HS-5 (cell line): ENCODE results near the gene ACSM2B.
"Not testable (repeated sequence)": the region's sequence is repeated elsewhere in the genome, so short reads cannot be mapped to it uniquely, and the experiment has no call there.

Experiments used
- DNase-seq: peaks from one replicate; pipeline ENCODE4 v3.0.0-alpha.2; 2012; ENCODE audit warnings: low read depth

Gene ACSM2B

DNA sequence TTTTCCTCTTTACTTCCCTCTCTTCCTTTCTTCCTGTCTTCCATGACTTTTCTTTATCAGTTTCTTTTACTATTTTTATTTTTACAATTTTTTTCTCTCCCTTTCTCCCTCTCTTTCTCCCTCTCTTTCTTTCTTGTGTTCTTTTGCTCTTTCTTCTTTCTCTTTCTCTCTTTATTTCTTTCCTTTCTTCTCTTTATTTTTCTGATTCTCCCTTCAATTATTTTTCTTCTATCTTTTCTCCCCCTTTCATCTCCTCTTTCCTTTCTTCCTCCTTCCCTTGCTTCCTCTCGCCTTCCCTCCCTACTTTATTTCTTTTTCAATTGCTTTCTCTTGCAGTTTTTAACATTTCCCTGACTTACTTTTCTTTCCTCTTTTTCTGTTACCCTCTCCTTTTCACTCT is 39.5 kb downstream of the ACSM2B start:
- not testable (repeated sequence) for DNase-seq

DNA sequence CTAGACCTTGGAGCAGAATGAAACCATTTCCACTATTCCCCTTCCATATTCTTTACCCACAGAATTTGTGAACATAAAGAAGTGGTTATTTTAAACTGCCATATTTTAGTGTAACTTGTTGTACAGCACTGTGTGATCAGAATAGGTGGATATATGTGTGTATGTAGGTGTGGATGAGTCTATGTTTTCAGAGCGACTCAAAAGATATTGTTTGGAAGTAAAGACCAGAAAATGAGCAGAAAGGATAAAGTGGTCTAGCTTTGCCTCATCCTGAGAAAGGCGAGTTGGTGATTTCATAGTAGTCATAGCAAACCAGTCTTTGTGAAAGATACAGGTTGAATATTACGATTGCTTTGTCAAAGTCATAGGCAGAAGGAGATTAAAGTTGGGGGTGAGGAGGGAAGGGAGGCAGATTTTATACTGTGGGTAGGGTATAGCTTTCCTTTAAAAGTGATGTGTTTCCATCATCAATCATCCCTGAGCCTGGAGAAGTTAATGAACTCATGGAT is 43.8 kb downstream of the ACSM2B start:
- not testable (repeated sequence) for DNase-seq

DNA sequence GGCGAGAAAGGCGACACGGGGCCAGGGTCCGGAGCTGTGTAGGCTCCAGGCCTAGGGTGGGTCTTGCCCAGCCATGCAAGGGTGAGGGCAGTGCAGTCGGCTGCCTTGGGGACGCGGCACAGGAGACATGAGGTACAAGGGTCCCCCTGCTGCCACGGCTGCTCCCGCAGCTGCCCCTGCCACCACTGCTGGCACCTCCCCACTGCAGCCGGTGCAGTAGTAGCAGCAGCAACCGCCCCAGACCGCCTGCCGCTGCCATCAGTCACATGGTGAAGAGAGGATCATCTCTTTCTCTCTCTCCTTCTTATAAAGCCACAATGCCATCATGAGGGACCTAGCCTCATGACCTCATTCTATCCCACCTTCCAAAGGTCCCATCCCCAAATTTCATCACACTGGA is 44.4 kb downstream of the ACSM2B start:
- DNase-seq: not testable (repeated sequence)

DNA sequence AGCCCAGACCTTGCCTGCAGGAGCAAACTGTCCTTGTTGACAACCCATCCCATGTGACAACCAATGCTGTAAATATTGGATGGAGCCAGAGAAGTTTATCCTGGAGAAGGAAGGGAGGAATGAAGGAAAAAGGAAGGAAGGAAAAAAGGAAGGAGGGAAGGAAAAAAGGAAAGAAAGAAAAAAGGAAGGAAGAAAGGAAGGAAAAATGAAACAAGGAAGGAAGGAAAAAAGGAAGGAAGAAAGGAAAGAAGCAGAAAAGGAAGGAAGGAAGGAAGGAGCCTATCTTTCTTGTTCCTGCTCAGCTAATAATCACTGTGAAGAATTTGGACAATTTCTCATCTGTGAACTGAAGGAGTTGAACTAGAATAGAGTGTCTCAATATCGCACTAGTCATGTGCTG is 56.1 kb downstream of the ACSM2B start:
- DNase-seq: no peak

DNA sequence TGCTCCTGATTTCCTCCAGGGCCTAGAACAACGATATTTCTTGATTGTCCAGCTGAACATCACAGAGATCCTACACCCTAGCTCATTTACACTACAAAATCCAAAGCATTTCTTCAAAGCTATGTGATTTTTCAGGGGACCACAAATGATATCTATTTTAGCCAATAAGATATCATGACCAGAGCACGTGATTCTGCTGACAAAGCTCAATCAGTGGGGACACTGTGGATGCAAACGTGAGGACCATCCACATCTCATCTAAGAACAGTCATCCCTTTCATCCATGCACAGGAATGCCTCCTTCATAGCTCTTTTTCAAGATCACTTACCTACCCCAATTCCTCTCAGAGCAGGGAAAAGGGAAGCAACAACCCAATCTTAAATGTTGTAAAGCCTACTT is 56.9 kb downstream of the ACSM2B start:
- no peak for DNase-seq

DNA sequence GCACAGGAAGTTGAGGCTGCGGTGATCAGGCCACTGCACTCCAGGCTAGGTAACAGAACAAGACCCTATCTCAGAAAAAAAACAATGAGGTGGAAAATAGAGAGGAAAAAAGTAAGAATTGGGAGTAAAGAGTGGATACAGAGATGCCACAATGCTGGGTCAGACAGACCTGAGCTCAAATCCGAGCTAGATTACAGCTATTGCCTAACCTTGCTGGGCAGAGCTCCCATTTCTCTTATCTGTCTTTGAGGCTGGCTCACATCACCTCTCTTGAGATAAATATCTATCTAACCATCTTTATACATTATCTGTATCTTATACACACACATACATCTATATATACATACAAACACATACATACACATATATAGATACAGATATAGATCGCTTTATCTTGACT is 59.0 kb downstream of the ACSM2B start:
- DNase-seq: no peak

DNA sequence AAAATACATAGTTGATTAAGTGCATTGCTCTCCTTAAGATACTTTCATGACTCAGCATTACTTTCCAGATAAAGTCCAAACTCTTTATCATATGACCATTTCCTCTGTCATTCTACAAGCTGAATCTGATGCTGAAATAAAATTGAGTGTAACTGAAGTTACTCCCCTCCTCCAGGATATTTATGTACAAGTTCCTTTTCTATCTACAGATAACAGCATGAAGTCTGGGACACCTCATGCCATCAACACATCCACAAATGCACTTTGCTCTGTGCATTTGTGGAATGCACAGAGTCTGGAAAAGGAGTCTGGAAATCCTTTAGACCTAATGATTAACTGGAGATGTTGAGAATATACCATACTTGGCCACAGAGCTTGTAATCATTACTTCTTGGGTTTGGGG is 60.5 kb downstream of the ACSM2B start:
- no peak for DNase-seq

DNA sequence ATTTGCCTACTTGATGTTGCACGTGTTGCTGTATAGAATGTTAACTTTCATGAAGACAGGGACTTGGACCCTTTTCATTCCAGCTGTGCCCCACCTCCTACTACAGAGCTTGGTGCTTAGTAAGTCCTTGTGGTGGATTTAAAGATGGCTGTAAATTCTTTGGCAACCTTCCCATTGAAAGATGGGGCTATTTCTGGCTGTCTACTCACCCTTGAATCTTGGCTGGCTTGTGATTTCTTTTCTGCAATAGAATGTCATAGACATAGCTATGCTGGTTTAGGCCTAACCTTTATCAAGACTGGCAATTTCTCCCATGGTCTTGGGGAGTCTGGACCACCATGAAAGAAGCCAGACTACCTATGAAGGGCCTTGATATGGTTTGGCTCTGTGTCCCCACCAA is 65.8 kb downstream of the ACSM2B start:
- no peak for DNase-seq

DNA sequence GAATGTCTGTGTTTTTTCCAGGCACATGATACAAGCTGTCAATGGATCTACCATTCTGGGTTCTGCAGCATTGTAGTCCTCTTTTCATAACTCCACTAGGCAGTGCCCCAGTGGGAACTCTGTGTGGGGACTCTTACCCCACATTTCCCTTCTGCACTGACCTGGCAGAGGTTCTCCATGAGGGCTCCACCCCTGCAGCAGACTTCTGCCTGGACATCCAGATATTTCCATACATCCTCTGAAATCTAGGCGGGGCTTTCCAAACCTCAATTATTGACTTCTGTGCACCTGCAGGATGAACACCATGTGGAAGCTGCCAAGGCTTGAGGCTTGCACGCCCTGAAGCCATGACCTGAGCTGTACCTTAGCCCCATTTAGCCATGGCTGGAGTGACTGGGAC is 68.9 kb downstream of the ACSM2B start:
- DNase-seq: no peak

DNA sequence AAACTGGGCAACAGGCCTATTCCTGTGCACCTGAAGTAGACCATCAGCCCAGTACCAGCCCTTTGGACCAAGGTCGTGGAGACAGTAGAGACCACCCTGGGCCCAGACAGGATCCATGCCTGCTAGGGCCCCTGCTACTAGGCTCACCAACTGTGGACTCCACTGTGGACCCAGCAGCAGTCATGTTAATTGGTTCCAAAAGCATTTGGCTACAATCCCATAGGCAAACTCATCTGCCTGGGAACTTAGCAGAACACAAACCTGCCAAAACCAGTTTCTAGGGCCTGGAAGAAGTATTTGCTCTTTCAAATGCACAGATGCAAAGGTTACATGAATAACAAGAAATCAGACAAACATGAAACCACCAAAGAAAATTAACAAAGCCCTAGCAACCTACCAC is 71.7 kb downstream of the ACSM2B start:
- DNase-seq: no peak

DNA sequence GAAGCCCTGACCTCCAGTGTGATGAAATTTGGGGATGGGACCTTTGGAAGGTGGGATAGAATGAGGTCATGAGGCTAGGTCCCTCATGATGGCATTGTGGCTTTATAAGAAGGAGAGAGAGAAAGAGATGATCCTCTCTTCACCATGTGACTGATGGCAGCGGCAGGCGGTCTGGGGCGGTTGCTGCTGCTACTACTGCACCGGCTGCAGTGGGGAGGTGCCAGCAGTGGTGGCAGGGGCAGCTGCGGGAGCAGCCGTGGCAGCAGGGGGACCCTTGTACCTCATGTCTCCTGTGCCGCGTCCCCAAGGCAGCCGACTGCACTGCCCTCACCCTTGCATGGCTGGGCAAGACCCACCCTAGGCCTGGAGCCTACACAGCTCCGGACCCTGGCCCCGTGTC is 84.7 kb downstream of the ACSM2B start:
- DNase-seq: not testable (repeated sequence)

DNA sequence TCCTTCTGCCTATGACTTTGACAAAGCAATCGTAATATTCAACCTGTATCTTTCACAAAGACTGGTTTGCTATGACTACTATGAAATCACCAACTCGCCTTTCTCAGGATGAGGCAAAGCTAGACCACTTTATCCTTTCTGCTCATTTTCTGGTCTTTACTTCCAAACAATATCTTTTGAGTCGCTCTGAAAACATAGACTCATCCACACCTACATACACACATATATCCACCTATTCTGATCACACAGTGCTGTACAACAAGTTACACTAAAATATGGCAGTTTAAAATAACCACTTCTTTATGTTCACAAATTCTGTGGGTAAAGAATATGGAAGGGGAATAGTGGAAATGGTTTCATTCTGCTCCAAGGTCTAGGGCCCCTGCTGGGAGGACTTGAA is 85.2 kb downstream of the ACSM2B start:
- not testable (repeated sequence) for DNase-seq
